NCI-H1930 (cell line): ENCODE data around the gene SELENOT.

Experiments used
- DNase-seq, 2 experiments: peaks; one replicate each; lab custom pipeline; 2025; lab: John Stamatoyannopoulos, UW

Gene SELENOT

GRCh38 chr3:150662410-150663200 is 59.5 kb downstream of the SELENOT start:
- no peak for DNase-seq

GRCh38 chr3:150663461-150663860 is 60.3 kb downstream of the SELENOT start:
- DNase-seq: no peak

- DNase-seq: no peak
These were observed 63.0 kb downstream of the SELENOT start for GRCh38 chr3:150666167-150666566.

GRCh38 chr3:150673966-150674365 is 70.8 kb downstream of the SELENOT start:
- DNase-seq: no peak

- no peak for DNase-seq
These were observed 72.5 kb downstream of the SELENOT start for GRCh38 chr3:150675587-150675986.
